T-cell (primary cell): ENCODE data around the gene NDUFB7. TPM values are rescaled to one million over a fixed set of nuclear protein-coding genes. Genes with fewer than 3 reads are reported as not detected.
"Not testable (repeated sequence)": the region's sequence is repeated elsewhere in the genome, so short reads cannot be mapped to it uniquely, and the experiment has no call there.

Source experiments
- ATAC-seq, 4 experiments: fragments of 200-7000 bp in 3 of 4; fragments of 150-1000 bp in 1 of 4; cut with Tn5 transposase; replicated peaks in 1 of 4; 1 replicate in 3 of 4; 2 replicates in 1 of 4; pipeline ENCODE4 v1.10.0; 2021; ENCODE audit warnings: moderate library complexity in 3 of 4, mild to moderate bottlenecking in 2 of 4, moderate number of reproducible peaks in 1 of 4
- CTCF ChIA-PET, 2 donors: fragments of 300-600 bp; sonication (Branson Sonifier 250); formaldehyde crosslinking; loops; one replicate each; lab custom pipeline; 2022; ENCODE audit warnings: antibody characterized with exemption in 2 of 2; lab: Charles Lee
- POLR2A ChIA-PET, 2 donors: fragments of 300-600 bp; sonication (Branson Sonifier 250); formaldehyde crosslinking; loops; one replicate each; lab custom pipeline; 2022; ENCODE audit warnings: antibody characterized with exemption in 2 of 2; lab: Charles Lee
- DNase-seq, 35 experiments: peaks; one replicate each; pipeline versions ENCODE4 v3.0.0 to v3.0.0-alpha.2; 2013 to 2023
- H3K27ac ChIP-seq: one replicate; pipeline ENCODE4 v1.5.1; 2013; ENCODE audit warnings: low read length
- H3K27me3 ChIP-seq, 2 experiments: replicated peaks in 1 of 2; 1 replicate in 1 of 2; 2 replicates in 1 of 2; pipeline versions ENCODE4 v1.6.1 to v1.7.0; 2013; ENCODE audit warnings: low read length in 1 of 2, mixed read lengths in 1 of 2; ENCODE audit not compliant: control insufficient read depth in 2 of 2, insufficient read depth in 2 of 2; ENCODE audit errors: extremely low read depth in 1 of 2
- H3K36me3 ChIP-seq, 2 donors: 1 replicate in 1 of 2; 2 replicates in 1 of 2; pipeline versions ENCODE4 v1.6.1 to v1.7.0; 2013; ENCODE audit warnings: low read length in 1 of 2; ENCODE audit not compliant: control insufficient read depth in 2 of 2, insufficient read depth in 1 of 2; ENCODE audit errors: extremely low read depth in 1 of 2
- H3K4me1 ChIP-seq, 2 experiments: 1 replicate in 1 of 2; 2 replicates in 1 of 2; pipeline versions ENCODE4 v1.6.1 to v1.7.0; 2013; ENCODE audit warnings: low read length in 2 of 2, mixed read lengths in 1 of 2; ENCODE audit not compliant: insufficient read depth in 2 of 2, control insufficient read depth in 1 of 2; ENCODE audit errors: extremely low read depth in 1 of 2
- H3K4me3 ChIP-seq, 2 donors: 1 replicate in 1 of 2; 2 replicates in 1 of 2; pipeline versions ENCODE4 v1.5.1 to v1.7.0; 2013; ENCODE audit warnings: mild to moderate bottlenecking in 2 of 2, low read length in 1 of 2, moderate library complexity in 1 of 2; ENCODE audit not compliant: control insufficient read depth in 1 of 2; ENCODE audit errors: extremely low read depth in 1 of 2
- H3K9me3 ChIP-seq: 2 replicates; pipeline ENCODE4 v1.7.0; 2013
- H3K27ac Mint-ChIP-seq, 2 donors: one replicate each; pipeline ENCODE4 v1.8.0; 2020 to 2021; ENCODE audit warnings: mild to moderate bottlenecking in 2 of 2, mixed read lengths in 2 of 2
- H3K27me3 Mint-ChIP-seq, 2 donors: one replicate each; pipeline ENCODE4 v1.8.0; 2021 to 2022; ENCODE audit warnings: mixed read lengths in 2 of 2
- H3K36me3 Mint-ChIP-seq: one replicate; pipeline ENCODE4 v1.8.0; 2021; ENCODE audit warnings: mixed read lengths
- H3K4me1 Mint-ChIP-seq, 3 donors: one replicate each; pipeline ENCODE4 v1.8.0; 2020 to 2022; ENCODE audit warnings: mixed read lengths in 3 of 3, mild to moderate bottlenecking in 1 of 3
- H3K4me3 Mint-ChIP-seq, 3 donors: one replicate each; pipeline ENCODE4 v1.8.0; 2020 to 2022; ENCODE audit warnings: mild to moderate bottlenecking in 3 of 3, mixed read lengths in 3 of 3, moderate library complexity in 3 of 3
- H3K9me3 Mint-ChIP-seq, 3 donors: one replicate each; pipeline ENCODE4 v1.8.0; 2020 to 2022; ENCODE audit warnings: mixed read lengths in 3 of 3
- WGBS: methylation state at CpG from one replicate; pipeline ENCODE4 v1.1.5; 2013; ENCODE audit warnings: missing lambda C conversion rate; ENCODE audit not compliant: insufficient coverage; 5-methylcytosine and 5-hydroxymethylcytosine counted together
- total RNA-seq, 35 experiments: library from RNA in 6 of 35; stranded (reverse) in 6 of 35; fragments of 120-200 nt in 1 of 35; gene quantifications; one replicate each; pipeline versions ENCODE4 v1.2.1 to v1.2.4 and lab custom pipeline; 2013 to 2026

NDUFB7 gene
- total RNA-seq, 5 donors from 2014 or later (not counting 1 experiment from before 2014, with no cell fraction given), result 47.9 to 112 (median 90.4) TPM

GRCh38 chr19:14544977-14545715, 26.7 kb downstream of the NDUFB7 start:
- POLR2A ChIA-PET, result interaction anchor here in 1 of 2 donors (0.5 kb wide), 1 partner anchor 321 kb away, joined by 5 read pairs; no protein-coding TSS in a partner anchor

GRCh38 chr19:14544047-14544446, 27.8 kb downstream of the NDUFB7 start:
- WGBS, result 98% methylated on average over 4 of the region's 5 CpGs
- DNase-seq (no peak), ATAC-seq (no peak)
- Mint-ChIP-seq H3K4me3 (no peak overlapping the region), H3K27ac (peak overlapping the region in 1 of 2 donors; percentile 44), H3K4me1 (peaks cover 24 to 33% (median 32%) of the 10 kb centered on the region in 3 donors), H3K36me3 (peaks cover 12% of the 10 kb centered on the region), H3K9me3 (no peaks in the 10 kb centered on the region), H3K27me3 (no peaks in the 10 kb centered on the region)
- POLR2A ChIA-PET, result no interaction called here
- no peak overlapping the region for H3K4me3 ChIP-seq
- H3K4me1 ChIP-seq, result peaks cover 2 to 13% of the 10 kb centered on the region in 2 experiments
- no peak overlapping the region for H3K27ac ChIP-seq
- H3K9me3 ChIP-seq, result no peaks in the 10 kb centered on the region
- CTCF ChIA-PET, result no interaction called here
- no peaks in the 10 kb centered on the region for H3K27me3 ChIP-seq
- peaks cover 0 to 16% of the 10 kb centered on the region in 2 donors for H3K36me3 ChIP-seq

More at GRCh38 chr19:14544977-14545715, 26.7 kb downstream of the NDUFB7 start:
- Histone ChIP-seq H3K4me1 (peaks cover 4 to 11% of the 10 kb centered on the region in 2 experiments), H3K27ac (no peak overlapping the region), H3K36me3 (peaks cover 0 to 20% of the 10 kb centered on the region in 2 donors), H3K4me3 (no peak overlapping the region), H3K9me3 (no peaks in the 10 kb centered on the region), H3K27me3 (no peaks in the 10 kb centered on the region)
- Mint-ChIP-seq H3K27ac (peak overlapping the region in 1 of 2 donors; percentile 34), H3K9me3 (no peaks in the 10 kb centered on the region), H3K27me3 (no peaks in the 10 kb centered on the region), H3K4me3 (no peak overlapping the region), H3K36me3 (peaks cover 12% of the 10 kb centered on the region), H3K4me1 (peaks cover 21 to 30% (median 29%) of the 10 kb centered on the region in 3 donors)
- DNase-seq (no peak), ATAC-seq (no peak)
- WGBS, result 92% methylated on average over 14 of the region's 21 CpGs
- CTCF ChIA-PET, result interaction anchor here in 1 of 2 donors (0.5 kb wide), 1 partner anchor 10 kb away, joined by 8 read pairs; no protein-coding TSS in a partner anchor

DNA sequence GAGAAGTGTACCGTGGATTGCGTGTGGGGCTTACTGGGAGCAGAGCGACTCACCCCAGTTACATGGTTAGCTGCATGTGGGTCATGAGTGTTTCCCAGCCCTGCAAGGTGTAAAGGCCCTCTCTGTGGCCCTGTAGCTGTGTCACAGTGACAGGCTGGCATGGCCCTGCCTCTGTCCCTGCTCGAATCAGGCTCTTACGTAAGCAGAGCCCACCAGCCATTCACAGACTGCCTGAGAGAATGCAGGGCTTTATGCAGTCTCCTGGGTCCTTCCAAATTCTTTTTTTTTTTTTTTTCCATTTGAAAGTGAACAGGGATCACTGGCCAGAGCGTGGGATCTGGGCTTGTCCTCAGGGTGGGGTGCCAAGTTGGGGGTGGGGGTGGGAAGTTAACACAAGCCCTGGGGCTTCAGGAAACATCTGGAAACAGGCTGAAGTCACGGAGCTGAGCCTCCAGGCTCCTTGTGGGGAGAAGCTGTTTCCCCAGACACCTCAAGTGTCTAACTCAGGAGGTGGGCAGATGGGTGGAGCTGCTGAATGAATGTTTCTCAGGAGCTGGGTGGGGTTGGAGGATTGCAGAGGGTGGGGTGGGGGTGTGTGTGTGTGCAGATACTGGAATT, 29.0 kb downstream of the NDUFB7 start:
- 86% methylated on average over 5 of the region's 7 CpGs for WGBS
- Histone ChIP-seq H3K4me1 (peaks cover 2 to 13% of the 10 kb centered on the region in 2 experiments), H3K4me3 (no peak overlapping the region), H3K27ac (no peak overlapping the region), H3K27me3 (no peaks in the 10 kb centered on the region), H3K9me3 (no peaks in the 10 kb centered on the region), H3K36me3 (peaks cover 0 to 16% of the 10 kb centered on the region in 2 donors)
- peaks cover 21 to 38% (median 33%) of the 10 kb centered on the region in 3 donors for H3K4me1 Mint-ChIP-seq
- no peaks in the 10 kb centered on the region for H3K27me3 Mint-ChIP-seq
- no peak overlapping the region for H3K27ac Mint-ChIP-seq
- DNase-seq (no peak), ATAC-seq (no peak)
- ChIA-PET POLR2A (interaction anchor here in 1 of 2 donors (0.7 kb wide), 1 partner anchor 8 kb away, joined by 13 read pairs; no protein-coding TSS in a partner anchor), CTCF (interaction anchor here (0.7 to 1.0 kb wide), 2 partner anchors 39 to 143 kb away, joined by 3 to 4 read pairs; no protein-coding TSS in a partner anchor)
- no peak overlapping the region for H3K4me3 Mint-ChIP-seq
- H3K36me3 Mint-ChIP-seq, result peaks cover 12% of the 10 kb centered on the region
- no peaks in the 10 kb centered on the region for H3K9me3 Mint-ChIP-seq

GRCh38 chr19:14541979-14542378, 29.9 kb downstream of the NDUFB7 start:
- WGBS, result 100% methylated on average over 1 of the region's 5 CpGs
- not testable (repeated sequence) for H3K27ac Mint-ChIP-seq
- H3K36me3 ChIP-seq, result peaks cover 0 to 16% of the 10 kb centered on the region in 2 donors

DNA sequence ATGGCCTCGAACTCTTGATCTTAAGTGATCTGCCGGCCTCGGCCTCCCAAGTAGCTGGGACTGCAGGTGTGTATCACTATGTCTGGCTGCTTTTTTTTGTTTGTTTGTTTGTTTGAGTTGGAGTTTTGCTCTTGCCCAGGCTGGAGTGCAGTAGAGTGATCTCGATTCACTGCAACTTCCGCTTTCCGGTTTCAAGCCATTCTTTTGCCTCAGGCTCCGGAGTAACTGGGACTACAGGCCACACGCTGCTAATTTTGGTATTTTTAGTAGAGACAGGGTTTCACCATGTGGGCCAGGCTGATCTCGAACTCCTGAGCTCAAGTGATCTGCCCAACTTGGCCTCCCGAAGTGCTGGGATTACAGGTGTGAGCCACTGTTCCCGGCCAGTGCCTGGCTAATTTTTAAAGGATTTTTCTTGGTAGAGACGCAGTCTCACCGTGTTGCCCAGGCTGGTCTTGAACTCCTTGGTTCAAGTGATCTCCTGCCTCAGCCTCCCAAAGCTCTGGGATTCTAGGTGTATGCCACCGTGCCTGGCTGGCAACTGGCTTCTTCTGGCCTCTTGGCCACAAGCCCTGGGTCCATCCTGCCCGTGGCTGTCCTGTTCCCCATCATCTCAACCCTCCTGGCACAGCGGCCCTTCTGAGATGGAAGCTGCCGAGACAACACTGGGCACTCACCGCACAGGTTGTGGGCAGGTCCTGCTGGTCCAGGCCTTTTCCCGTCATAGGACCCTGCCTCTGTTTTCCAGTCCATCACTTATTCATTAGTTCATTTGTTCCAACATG, 30.9 kb downstream of the NDUFB7 start:
- Mint-ChIP-seq H3K27me3 (no peaks in the 10 kb centered on the region), H3K27ac (no peak overlapping the region), H3K9me3 (no peaks in the 10 kb centered on the region), H3K4me3 (no peak overlapping the region), H3K36me3 (peaks cover 12% of the 10 kb centered on the region), H3K4me1 (peaks cover 31 to 49% (median 45%) of the 10 kb centered on the region in 3 donors)
- ChIA-PET POLR2A (no interaction called here), CTCF (interaction anchor here (0.6 to 0.7 kb wide), 2 partner anchors 568 to 1777 kb away, joined by 4 read pairs; no protein-coding TSS in a partner anchor)
- Histone ChIP-seq H3K9me3 (no peaks in the 10 kb centered on the region), H3K4me3 (no peak overlapping the region), H3K27ac (no peak overlapping the region), H3K4me1 (peaks cover 4 to 27% of the 10 kb centered on the region in 2 experiments), H3K27me3 (no peaks in the 10 kb centered on the region), H3K36me3 (peaks cover 0 to 15% of the 10 kb centered on the region in 2 donors)
- no peak for DNase-seq
- WGBS, result 93% methylated on average over 19 of the region's 19 CpGs
- ATAC-seq, result no peak

More at GRCh38 chr19:14541979-14542378, 29.9 kb downstream of the NDUFB7 start:
- H3K27me3 ChIP-seq, POLR2A ChIA-PET, H3K27ac ChIP-seq, H3K9me3 Mint-ChIP-seq, H3K9me3 ChIP-seq, ATAC-seq, H3K4me3 Mint-ChIP-seq, H3K4me3 ChIP-seq, H3K27me3 Mint-ChIP-seq, DNase-seq: not testable (repeated sequence)
- Mint-ChIP-seq H3K4me1 (peaks cover 30 to 45% (median 41%) of the 10 kb centered on the region in 3 donors), H3K36me3 (peaks cover 12% of the 10 kb centered on the region)
- CTCF ChIA-PET, result interaction anchor here in 1 of 2 donors (0.7 kb wide), 1 partner anchor 49 kb away, joined by 3 read pairs; no protein-coding TSS in a partner anchor
- H3K4me1 ChIP-seq, result peaks cover 2 to 19% of the 10 kb centered on the region in 2 experiments
